Limb (tissue), 2 donors: Measurements from ENCODE around the gene JAZF1.

Experiments used
- DNase-seq, 2 donors: peaks; one replicate each; pipeline ENCODE4 v3.0.0-alpha.2; 2016; ENCODE audit errors: extremely low spot score in 2 of 2

Gene JAZF1

GRCh38 chr7:28075674-28076358, 104.8 kb downstream of the JAZF1 start:
- DNase-seq: no peak

GRCh38 chr7:28072876-28073514, 107.6 kb downstream of the JAZF1 start:
- DNase-seq: no peak

- DNase-seq: no peak
Observed at GRCh38 chr7:28071570-28071969, 109.0 kb downstream of the JAZF1 start.

- DNase-seq: no peak
Observed at GRCh38 chr7:28070297-28071055, 110.1 kb downstream of the JAZF1 start.

- DNase-seq: peak; percentile 68 to 87
Observed at GRCh38 chr7:28069807-28070206, 110.8 kb downstream of the JAZF1 start.

- DNase-seq: no peak
Observed at GRCh38 chr7:28069388-28069787, 111.2 kb downstream of the JAZF1 start.

- DNase-seq: no peak
Observed at GRCh38 chr7:28068811-28069216, 111.8 kb downstream of the JAZF1 start.

- no peak for DNase-seq
Observed at GRCh38 chr7:28067171-28067570, 113.4 kb downstream of the JAZF1 start.

GRCh38 chr7:28065721-28066285, 114.8 kb downstream of the JAZF1 start:
- peak in 1 of 2 donors; percentile 38 for DNase-seq

GRCh38 chr7:28065308-28065707, 115.3 kb downstream of the JAZF1 start:
- no peak for DNase-seq

- no peak for DNase-seq
Observed at GRCh38 chr7:28064437-28064836, 116.2 kb downstream of the JAZF1 start.

GRCh38 chr7:28062197-28062991, 118.2 kb downstream of the JAZF1 start:
- peak; percentile 73 to 78 for DNase-seq

- DNase-seq: no peak
Observed at GRCh38 chr7:28061824-28062196, 118.8 kb downstream of the JAZF1 start.

- DNase-seq: no peak
Observed at GRCh38 chr7:28060371-28060950, 120.1 kb downstream of the JAZF1 start.

- DNase-seq: no peak
Observed at GRCh38 chr7:28055161-28055544, 125.4 kb downstream of the JAZF1 start.

GRCh38 chr7:28054531-28055160, 125.9 kb downstream of the JAZF1 start:
- no peak for DNase-seq

- DNase-seq: no peak
Observed at GRCh38 chr7:28052933-28053332, 127.7 kb downstream of the JAZF1 start.

GRCh38 chr7:28048694-28049093, 131.9 kb downstream of the JAZF1 start:
- DNase-seq: no peak

- DNase-seq: no peak
Observed at GRCh38 chr7:28046035-28046434, 134.6 kb downstream of the JAZF1 start.

GRCh38 chr7:28045592-28045991, 135.0 kb downstream of the JAZF1 start:
- no peak for DNase-seq

- DNase-seq: no peak
Observed at GRCh38 chr7:28044825-28045224, 135.8 kb downstream of the JAZF1 start.
